HG03521 (cell line): ENCODE measurements around the gene MCAM.

Experiments used
- ATAC-seq: cut with Tn5 transposase; IDR thresholded peaks from one replicate; pipeline ENCODE4 v1.9.1; 2021; ENCODE audit warnings: mild to moderate bottlenecking, moderate library complexity; ENCODE audit not compliant: unreplicated experiment

The MCAM gene

GRCh38 chr11:119309411-119309810 lies 7.5 kb downstream of the MCAM start:
- ATAC-seq, result no peak

- ATAC-seq, result no peak
Measured at GRCh38 chr11:119307974-119308373, 9.0 kb downstream of the MCAM start.

- ATAC-seq, result no peak
Measured at GRCh38 chr11:119307219-119307618, 9.7 kb downstream of the MCAM start.

- no peak for ATAC-seq
Measured at GRCh38 chr11:119306373-119306890, 10.5 kb downstream of the MCAM start.

GRCh38 chr11:119305556-119306372 lies 11.2 kb downstream of the MCAM start:
- ATAC-seq, result no peak

- ATAC-seq, result no peak
Measured at GRCh38 chr11:119303227-119303718, 13.7 kb downstream of the MCAM start.

- ATAC-seq, result no peak
Measured at GRCh38 chr11:119300198-119300964, 16.5 kb downstream of the MCAM start.

GRCh38 chr11:119299416-119299815 lies 17.5 kb downstream of the MCAM start:
- no peak for ATAC-seq

- ATAC-seq, result no peak
Measured at GRCh38 chr11:119298726-119299125, 18.2 kb downstream of the MCAM start.

GRCh38 chr11:119297938-119298337 lies 19.0 kb downstream of the MCAM start:
- no peak for ATAC-seq

- ATAC-seq, result no peak
Measured at GRCh38 chr11:119295178-119295577, 21.8 kb downstream of the MCAM start.

GRCh38 chr11:119293461-119293860 lies 23.5 kb downstream of the MCAM start:
- ATAC-seq, result no peak

GRCh38 chr11:119290894-119291497 lies 25.9 kb downstream of the MCAM start:
- ATAC-seq, result no peak

GRCh38 chr11:119288219-119288618 lies 28.7 kb downstream of the MCAM start:
- ATAC-seq, result no peak

- no peak for ATAC-seq
Measured at GRCh38 chr11:119285431-119285830, 31.5 kb downstream of the MCAM start.

GRCh38 chr11:119284344-119285157 lies 32.4 kb downstream of the MCAM start:
- no peak for ATAC-seq

- ATAC-seq, result no peak
Measured at GRCh38 chr11:119282495-119282894, 34.4 kb downstream of the MCAM start.

- ATAC-seq, result no peak
Measured at GRCh38 chr11:119277660-119278059, 39.3 kb downstream of the MCAM start.

- ATAC-seq, result no peak
Measured at GRCh38 chr11:119273721-119274120, 43.2 kb downstream of the MCAM start.

- no peak for ATAC-seq
Measured at GRCh38 chr11:119267645-119268044, 49.3 kb downstream of the MCAM start.
